Heart right ventricle (tissue), 16 donors: ENCODE data around the gene CELSR1. TPM values are rescaled to one million over a fixed set of nuclear protein-coding genes. Genes with fewer than 3 reads are reported as not detected.

Source experiments
- ATAC-seq, 8 donors: fragments of 200-7000 bp; cut with Tn5 transposase; one replicate each; pipeline ENCODE4 v1.9.1; 2020; ENCODE audit warnings: mild to moderate bottlenecking in 8 of 8, moderate library complexity in 8 of 8, moderate number of reproducible peaks in 1 of 8
- DNase-seq, 2 donors: peaks; one replicate each; pipeline ENCODE4 v3.0.0-alpha.2; 2020
- H3K27ac ChIP-seq, 10 donors: fragments of 200-600 bp; sonication (generic) in 2 of 10; one replicate each; pipeline versions ENCODE4 v1.5.0 to v1.8.0; 2020 to 2022; ENCODE audit warnings: mild to moderate bottlenecking in 3 of 10
- H3K27me3 ChIP-seq, 7 donors: fragments of 200-600 bp; one replicate each; pipeline ENCODE4 v1.8.0; 2021 to 2022; ENCODE audit warnings: mild to moderate bottlenecking in 2 of 7
- H3K36me3 ChIP-seq, 9 donors: fragments of 200-600 bp; sonication (generic) in 1 of 9; one replicate each; pipeline versions ENCODE4 v1.5.0 to v1.8.0; 2020 to 2022; ENCODE audit warnings: mild to moderate bottlenecking in 2 of 9
- H3K4me1 ChIP-seq, 9 donors: fragments of 200-600 bp; sonication (generic) in 1 of 9; one replicate each; pipeline versions ENCODE4 v1.5.0 to v1.8.0; 2020 to 2022; ENCODE audit warnings: mild to moderate bottlenecking in 4 of 9
- H3K4me3 ChIP-seq, 10 donors: fragments of 200-600 bp; sonication (generic) in 2 of 10; one replicate each; pipeline versions ENCODE4 v1.5.0 to v1.8.0; 2020 to 2022; ENCODE audit warnings: mild to moderate bottlenecking in 7 of 10, moderate library complexity in 2 of 10
- H3K9me3 ChIP-seq, 11 donors: fragments of 200-600 bp in 10 of 11; sonication (generic) in 2 of 11; one replicate each; pipeline versions ENCODE4 v1.5.0 to v1.8.0; 2013 to 2022; ENCODE audit warnings: mild to moderate bottlenecking in 2 of 11, control low read depth in 1 of 11, moderate library complexity in 1 of 11
- WGBS, 2 donors: extraction: QIAGEN DNeasy Blood & Tissue Kit; methylation state at CpG; one replicate each; pipeline ENCODE4 v1.1.7; 2013; ENCODE audit warnings: inconsistent platforms in 1 of 2; 5-methylcytosine and 5-hydroxymethylcytosine counted together
- intact Hi-C, 10 donors: fragments of 100-400 bp; cut with DNase I; formaldehyde crosslinking; loops; one replicate each; pipeline versions ENCODE4 v1.11.1 to v1.14.2; 2022
- polyA plus RNA-seq, 2 donors: library from polyadenylated mRNA; stranded (reverse); fragments of 200-250 nt; gene quantifications; one replicate each; pipeline ENCODE4 v1.2.3, GENCODE V29; 2013
- total RNA-seq, 10 donors: library from RNA; stranded (reverse); fragmentation: NEBNext Ultra II Directional in 3 of 10; extraction: Animal tissue kit (Norgen Biotek cat#: 25700) in 3 of 10; gene quantifications; one replicate each; pipeline versions ENCODE4 v1.2.1 to v1.2.4, GENCODE V29; 2021 to 2023
- TF ChIP-seq, protein P1 (sequence below), 9 donors: fragments of 200-600 bp; sonication (generic) in 2 of 9; IDR thresholded peaks; one replicate each; pipeline versions ENCODE4 v1.5.0 to v1.8.0; 2021 to 2022; ENCODE audit warnings: antibody characterized with exemption in 9 of 9, mild to moderate bottlenecking in 5 of 9, moderate library complexity in 1 of 9
- donor health status: Arrhythmogenic right ventricular cardiomyopathy.
- donor health status: ischemic (EF 13 %, LVEDD 7.1; RV severe dilation, severe dysfunction).
- donor health status: healthy with polysubstance abuse.
- donor health status: DM: no; HTN: yes; CAD: no.
- donor health status: DM: no; HTN: no; CAD: no.
- donor health status: ischemic (EF 25% LVEDD 6.9; RV normal size, moderate dysfunction).
- donor health status: ischemic (EF 25% LVEDD 5.7; RV mildly dilated, moderate dysfunction).
- donor health status: healthy.
- donor health status: DM: yes; HTN: yes; CAD: no.
- donor health status: Ischemic cardiomyopathy.
- donor health status: ischemic (EF 35%, LVEDD 5.7; RV mildly dilated, moderate dysfunction).
- donor health status: nonischemic (EF 11% LVEDD 7.7; RV severe dilation, severe dysfunction).
- donor health status: DM: yes; HTN: yes; CAD: no.
- donor health status: PGD.
- donor health status: ischemic (EF 29% LVEDD 5.4; RV normal size, mild dysfunction).
- donor health status: nonischemic (EF 23%, LVEDD 6.1; RV moderate dilation, normal function).

The CELSR1 gene
- total and polyA plus RNA-seq, 12 donors = 4.0 to 16.7 (median 11.4) TPM

DNA sequence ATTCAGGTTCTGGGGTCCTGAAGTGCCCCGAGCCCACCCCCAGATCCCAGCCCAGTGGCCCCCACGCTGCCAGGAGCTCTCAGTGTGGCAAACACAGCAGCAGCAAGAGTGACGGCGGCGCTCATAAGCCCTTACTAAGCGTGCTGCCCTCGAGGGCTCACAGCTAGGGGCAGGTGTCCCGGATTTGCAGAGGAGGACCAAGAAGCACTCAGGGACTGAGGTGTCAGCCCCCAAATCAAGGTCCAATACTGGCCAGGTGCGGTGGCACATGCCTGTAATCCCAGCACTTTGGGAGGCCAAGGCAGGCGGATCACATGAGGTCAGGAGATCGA, 25.4 kb downstream of the CELSR1 start:
- H3K4me1 ChIP-seq = peaks cover 0 to 3% (median 0%) of the 10 kb centered on the region in 9 donors
- ATAC-seq (no peak), DNase-seq (no peak)
- TF ChIP-seq, protein P1, sequence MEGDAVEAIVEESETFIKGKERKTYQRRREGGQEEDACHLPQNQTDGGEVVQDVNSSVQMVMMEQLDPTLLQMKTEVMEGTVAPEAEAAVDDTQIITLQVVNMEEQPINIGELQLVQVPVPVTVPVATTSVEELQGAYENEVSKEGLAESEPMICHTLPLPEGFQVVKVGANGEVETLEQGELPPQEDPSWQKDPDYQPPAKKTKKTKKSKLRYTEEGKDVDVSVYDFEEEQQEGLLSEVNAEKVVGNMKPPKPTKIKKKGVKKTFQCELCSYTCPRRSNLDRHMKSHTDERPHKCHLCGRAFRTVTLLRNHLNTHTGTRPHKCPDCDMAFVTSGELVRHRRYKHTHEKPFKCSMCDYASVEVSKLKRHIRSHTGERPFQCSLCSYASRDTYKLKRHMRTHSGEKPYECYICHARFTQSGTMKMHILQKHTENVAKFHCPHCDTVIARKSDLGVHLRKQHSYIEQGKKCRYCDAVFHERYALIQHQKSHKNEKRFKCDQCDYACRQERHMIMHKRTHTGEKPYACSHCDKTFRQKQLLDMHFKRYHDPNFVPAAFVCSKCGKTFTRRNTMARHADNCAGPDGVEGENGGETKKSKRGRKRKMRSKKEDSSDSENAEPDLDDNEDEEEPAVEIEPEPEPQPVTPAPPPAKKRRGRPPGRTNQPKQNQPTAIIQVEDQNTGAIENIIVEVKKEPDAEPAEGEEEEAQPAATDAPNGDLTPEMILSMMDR (IDR thresholded peaks at IDR 0.05) = no peak
- no peaks in the 10 kb centered on the region for H3K36me3 ChIP-seq
- H3K9me3 ChIP-seq = no peaks in the 10 kb centered on the region
- 86 to 88% methylated on average over 11 of the region's 11 CpGs for WGBS, 2 donors
- H3K4me3 ChIP-seq = no peak overlapping the region
- H3K27ac ChIP-seq = no peak overlapping the region
- intact Hi-C loops = no loop called here
- H3K27me3 ChIP-seq = peaks cover 0 to 8% (median 0%) of the 10 kb centered on the region in 7 donors

DNA sequence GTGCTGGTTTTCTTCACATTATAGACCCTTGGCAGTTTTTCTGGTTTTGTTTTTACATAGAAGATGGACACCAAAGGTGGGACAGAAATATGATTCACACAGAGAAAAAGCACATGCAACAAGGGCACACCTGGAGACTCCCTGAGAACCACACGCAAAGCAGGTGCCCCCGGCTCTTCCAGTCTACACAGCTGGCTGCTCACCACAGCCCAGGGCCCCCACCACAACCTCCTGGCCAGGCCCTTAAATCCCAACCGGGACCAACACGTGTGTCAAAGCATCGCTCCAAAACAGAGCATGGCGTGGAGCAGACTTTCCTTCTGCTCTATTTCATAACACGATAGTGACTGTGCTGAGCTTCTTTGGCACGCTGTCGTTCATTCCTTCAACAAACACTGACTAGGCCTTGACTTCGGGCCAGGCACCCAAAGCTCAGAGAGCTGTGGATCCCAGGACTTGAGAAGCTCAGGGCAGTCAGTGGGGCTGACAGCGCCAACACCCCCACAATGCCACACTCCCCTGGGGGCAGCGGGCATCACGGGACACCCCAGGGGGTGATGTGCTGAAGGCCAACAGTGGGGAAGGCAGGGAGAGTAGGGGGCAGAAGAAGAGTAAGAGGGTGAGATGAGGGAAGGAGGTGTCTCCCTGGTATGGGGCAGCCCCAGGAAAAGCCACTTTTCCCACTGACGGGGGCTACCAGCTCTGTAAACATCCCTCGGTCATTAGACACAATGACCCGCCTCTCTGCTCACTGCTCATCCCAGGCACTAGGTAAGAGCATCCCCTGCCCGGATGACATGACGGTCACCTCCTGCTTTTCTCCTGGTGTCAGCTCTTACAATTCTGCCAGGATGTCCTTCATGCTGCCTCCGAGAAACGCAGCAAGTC, 26.0 kb downstream of the CELSR1 start:
- TF ChIP-seq, protein P1 (IDR thresholded peaks at IDR 0.05) = no peak
- no peaks in the 10 kb centered on the region for H3K4me1 ChIP-seq
- H3K4me3 ChIP-seq = no peak overlapping the region
- peak in 1 of 8 donors; percentile 34 for ATAC-seq
- H3K36me3 ChIP-seq = no peaks in the 10 kb centered on the region
- H3K9me3 ChIP-seq = no peaks in the 10 kb centered on the region
- DNase-seq = no peak
- peaks cover 0 to 8% (median 0%) of the 10 kb centered on the region in 7 donors for H3K27me3 ChIP-seq
- H3K27ac ChIP-seq = no peak overlapping the region
- WGBS, 2 donors = 70 to 77% methylated on average over 20 of the region's 20 CpGs
- intact Hi-C loops = no loop called here

DNA sequence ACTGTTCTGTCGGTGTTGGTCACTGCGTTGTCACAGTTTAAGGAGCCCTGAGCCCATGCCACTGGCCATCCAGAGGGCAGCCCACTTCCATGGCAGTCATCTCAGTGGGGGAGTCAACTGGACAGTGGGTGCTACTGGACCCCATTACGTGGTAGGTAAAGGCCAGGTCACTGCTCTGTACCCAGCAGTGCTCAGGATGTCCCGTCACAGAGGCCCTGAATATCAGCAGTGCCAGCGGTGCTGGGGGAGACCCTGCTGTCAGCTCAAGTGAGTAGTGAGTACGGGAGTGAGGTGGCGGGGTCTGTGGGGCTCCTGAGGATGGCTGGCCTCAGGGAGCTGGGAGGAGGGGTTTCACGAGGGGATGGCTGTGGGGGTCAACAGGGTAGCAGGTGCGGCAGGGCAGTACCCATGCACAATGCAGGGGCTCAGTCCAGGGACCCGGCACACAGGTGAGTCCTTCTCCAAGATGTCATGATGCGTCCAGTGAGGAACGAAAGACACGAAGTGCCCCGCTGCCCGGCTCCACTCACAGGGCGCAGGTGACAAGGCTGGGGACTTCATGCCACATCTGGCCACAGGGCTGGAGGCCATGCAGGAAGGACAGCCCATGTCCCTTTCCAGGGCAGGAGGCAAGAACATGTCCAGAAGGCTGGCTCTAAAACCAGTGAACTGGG, 27.9 kb downstream of the CELSR1 start:
- WGBS, 2 donors = 89% methylated on average over 16 of the region's 16 CpGs
- H3K4me1 ChIP-seq = no peaks in the 10 kb centered on the region
- intact Hi-C loops = loop anchor here in 1 of 10 donors (10.0 kb wide), 1 partner anchor 95 kb away; no protein-coding TSS in a partner anchor
- TF ChIP-seq, protein P1 (IDR thresholded peaks at IDR 0.05) = no peak
- DNase-seq = no peak
- no peaks in the 10 kb centered on the region for H3K9me3 ChIP-seq
- no peaks in the 10 kb centered on the region for H3K36me3 ChIP-seq
- ATAC-seq = no peak
- H3K4me3 ChIP-seq = no peak overlapping the region
- no peak overlapping the region for H3K27ac ChIP-seq
- H3K27me3 ChIP-seq = peaks cover 0 to 8% (median 0%) of the 10 kb centered on the region in 7 donors

- Histone ChIP-seq H3K9me3 (no peaks in the 10 kb centered on the region), H3K27me3 (peaks cover 0 to 8% (median 0%) of the 10 kb centered on the region in 7 donors), H3K4me3 (no peak overlapping the region), H3K27ac (no peak overlapping the region), H3K36me3 (no peaks in the 10 kb centered on the region), H3K4me1 (no peaks in the 10 kb centered on the region)
- intact Hi-C loops = loop anchor here in 1 of 10 donors (10.0 kb wide), 1 partner anchor 94 kb away; no protein-coding TSS in a partner anchor
- no peak for ATAC-seq
- DNase-seq = no peak
- 47 to 57% methylated on average over 20 of the region's 20 CpGs for WGBS, 2 donors
- TF ChIP-seq, protein P1 (IDR thresholded peaks at IDR 0.05) = no peak
These were observed 28.9 kb downstream of the CELSR1 start for GRCh38 chr22:46508491-46508999.
